Stimulated activated CD4-positive, alpha-beta T cell treated with anti-CD3 and anti-CD28 coated beads, TNF-alpha, amount 100 ng/mL, for 48 hours (primary cell): ENCODE measurements around the gene ROBO1.

Experiments used
- DNase-seq, 3 donors: peaks; one replicate each; pipeline ENCODE4 v3.0.0-alpha.2; 2020; ENCODE audit warnings: low read depth in 3 of 3

ROBO1 gene

DNA sequence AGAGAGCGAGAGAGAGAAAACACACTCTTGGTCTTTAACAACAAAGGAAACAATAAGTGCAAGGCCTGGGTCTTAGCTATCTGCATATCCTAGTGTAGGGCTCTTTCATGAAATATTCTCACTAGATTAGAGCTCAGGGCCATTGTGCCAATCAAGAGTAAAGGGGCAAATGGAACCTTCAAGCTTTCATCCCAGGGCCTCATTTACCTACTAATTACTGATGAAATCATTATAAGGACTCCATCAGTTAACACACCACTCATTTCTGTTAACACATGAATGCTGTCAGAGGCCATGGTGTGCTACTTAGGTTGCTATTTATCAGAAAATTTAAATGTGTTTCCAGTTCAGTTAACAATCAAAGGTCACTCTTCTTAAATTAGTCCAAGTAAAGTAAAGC, 597.8 kb downstream of the ROBO1 start:
- no peak for DNase-seq

DNA sequence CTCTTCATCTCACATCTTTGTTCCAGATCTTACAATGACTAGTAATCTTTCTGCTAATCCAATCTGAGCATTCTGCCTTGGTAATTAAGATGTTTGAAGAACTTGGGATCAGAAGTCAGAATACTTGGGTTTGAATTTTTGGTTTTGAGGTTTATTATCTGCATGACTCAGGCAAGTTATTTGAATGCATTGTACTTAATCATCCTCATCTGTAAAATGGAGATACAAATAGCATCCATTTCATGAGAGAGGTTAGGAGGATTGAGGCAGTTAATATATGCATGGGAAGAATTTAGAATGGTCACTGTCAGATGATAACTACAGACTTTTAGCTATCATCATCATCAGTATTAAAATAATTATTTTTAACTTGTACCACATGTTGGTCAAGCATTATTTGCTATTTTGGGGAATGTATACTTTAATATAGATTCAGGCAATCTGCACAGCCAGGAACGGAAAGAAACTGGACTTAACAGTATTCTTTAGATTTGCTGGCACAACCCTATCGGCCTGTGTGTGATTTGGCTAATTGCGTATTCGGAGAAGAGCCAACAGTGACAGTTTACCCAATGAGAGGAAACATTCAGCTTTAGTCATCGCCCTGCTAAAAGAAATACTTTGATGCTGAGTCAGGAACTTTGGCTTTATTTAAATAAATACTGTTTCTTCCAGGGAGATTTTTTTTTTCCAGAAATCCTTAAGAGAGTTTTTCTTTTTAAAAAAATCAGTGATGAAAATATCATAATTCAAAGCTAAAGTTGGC, 600.0 kb downstream of the ROBO1 start:
- no peak for DNase-seq

- DNase-seq = no peak
Measured at GRCh38 chr3:79162653-79163052, 605.1 kb downstream of the ROBO1 start.

DNA sequence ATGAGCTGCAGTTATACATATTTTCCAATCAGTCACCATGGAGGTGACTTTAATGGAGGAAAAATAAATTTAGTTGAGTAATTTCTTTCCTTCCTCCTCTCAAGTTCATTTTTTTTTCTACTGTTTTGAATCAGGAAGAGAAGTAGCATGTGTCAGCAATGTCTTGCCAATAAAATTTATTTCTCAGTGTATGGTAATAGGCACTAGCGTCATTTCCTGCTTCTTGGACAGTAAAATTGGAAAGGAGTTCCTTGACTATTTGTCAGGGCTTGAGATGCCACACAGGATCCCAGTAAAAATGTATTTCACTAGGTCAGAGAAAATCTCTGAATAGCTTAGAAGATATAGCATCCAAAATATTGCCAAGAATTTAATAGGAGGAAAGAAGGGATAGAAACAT, 605.9 kb downstream of the ROBO1 start:
- no peak for DNase-seq

- DNase-seq = no peak
Measured at GRCh38 chr3:79160421-79160820, 607.4 kb downstream of the ROBO1 start.

DNA sequence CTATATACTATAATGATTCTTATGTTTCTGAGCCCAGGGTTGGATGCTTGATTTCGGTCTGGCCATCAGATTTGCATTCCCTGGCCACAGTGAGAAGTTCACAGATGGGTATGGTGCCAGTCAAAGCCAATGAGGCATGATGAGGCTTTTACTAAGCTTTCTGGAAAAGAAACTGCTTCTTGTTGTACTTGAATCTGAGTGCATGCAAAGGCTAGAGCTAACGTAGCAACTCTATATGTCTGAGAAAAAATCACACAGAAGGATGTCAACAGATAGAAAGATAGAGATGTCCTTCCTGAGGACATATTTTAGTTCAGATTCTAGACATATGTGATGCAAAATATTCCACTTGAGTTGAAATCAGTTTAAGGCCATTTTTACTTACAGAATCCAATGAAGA, 608.1 kb downstream of the ROBO1 start:
- DNase-seq = no peak

DNA sequence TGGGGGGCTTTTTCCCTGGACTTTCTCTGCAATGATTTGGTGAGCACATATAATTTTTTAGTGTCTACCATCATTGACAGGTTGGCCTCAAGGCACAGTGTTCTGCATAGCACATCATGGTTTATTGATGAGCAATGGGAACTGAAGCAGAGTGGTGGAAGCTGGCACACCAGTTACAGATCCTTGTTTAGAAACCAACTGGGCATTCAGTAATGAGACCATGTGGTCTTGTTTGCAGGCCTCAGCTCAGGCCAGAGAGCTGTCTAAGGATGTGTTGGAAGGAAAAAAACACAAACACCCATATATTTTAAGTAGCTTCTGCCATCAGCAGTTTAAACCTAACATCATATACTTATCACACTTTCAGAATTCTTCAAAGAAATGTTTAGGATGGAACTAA, 610.6 kb downstream of the ROBO1 start:
- DNase-seq = no peak

GRCh38 chr3:79154865-79155264, 612.9 kb downstream of the ROBO1 start:
- no peak for DNase-seq

DNA sequence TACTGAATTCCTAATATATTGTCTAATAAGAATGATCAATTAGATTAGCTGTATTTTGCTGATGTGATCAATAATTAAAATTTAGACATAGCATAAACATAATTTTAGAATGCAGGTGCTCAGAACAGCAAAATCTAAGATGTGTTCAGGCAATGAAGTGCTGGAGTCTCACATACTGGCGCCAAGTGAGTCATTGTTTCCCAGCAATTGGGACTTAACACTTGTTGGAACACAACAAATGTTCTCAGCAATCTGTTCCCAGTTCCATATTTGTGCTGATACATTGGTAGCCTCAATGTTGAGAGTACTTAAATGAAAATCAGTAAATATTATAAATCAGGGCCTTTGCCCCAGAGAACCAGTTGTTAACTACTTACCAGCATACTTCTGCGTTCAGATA, 619.0 kb downstream of the ROBO1 start:
- DNase-seq = no peak

- no peak for DNase-seq
Measured at GRCh38 chr3:79146024-79146423, 621.8 kb downstream of the ROBO1 start.

- DNase-seq = no peak
Measured at GRCh38 chr3:79140708-79141107, 627.1 kb downstream of the ROBO1 start.

- DNase-seq = no peak
Measured at GRCh38 chr3:79139395-79140068, 628.3 kb downstream of the ROBO1 start.

- no peak for DNase-seq
Measured at GRCh38 chr3:79125313-79125984, 642.3 kb downstream of the ROBO1 start.

GRCh38 chr3:79115458-79115857, 652.3 kb downstream of the ROBO1 start:
- no peak for DNase-seq

- DNase-seq = no peak
Measured at GRCh38 chr3:79113876-79114275, 653.9 kb downstream of the ROBO1 start.

DNA sequence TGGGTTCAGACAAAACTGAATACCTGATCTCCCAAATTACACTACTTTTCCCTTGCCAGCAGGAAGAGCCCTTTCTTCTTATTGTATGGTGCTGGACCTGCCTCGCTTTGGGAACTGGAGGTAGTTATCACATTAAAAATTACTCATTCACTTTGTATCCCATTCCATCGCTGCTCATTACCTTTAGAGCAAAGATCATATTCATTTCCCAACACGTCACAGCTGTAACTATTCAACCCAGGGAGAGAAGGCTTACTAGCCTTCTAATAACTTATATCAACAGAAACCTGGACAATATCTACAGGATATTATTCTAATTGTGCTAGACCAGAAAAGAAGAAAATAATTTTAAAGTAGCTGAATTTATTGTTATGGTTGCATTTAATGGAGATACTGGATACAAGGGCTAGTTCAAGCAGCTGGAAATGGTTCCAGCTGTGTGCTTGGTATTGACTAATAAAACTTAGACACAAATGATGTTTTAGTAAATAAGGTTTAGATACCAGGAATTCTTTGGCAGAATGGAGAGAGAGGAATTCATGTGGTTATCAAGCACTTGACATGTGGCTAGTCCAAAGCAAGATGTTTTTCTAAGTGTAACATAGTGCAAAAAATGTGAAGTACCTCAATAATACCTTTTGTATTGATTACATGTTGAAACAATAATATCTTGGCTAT, 656.3 kb downstream of the ROBO1 start:
- no peak for DNase-seq

DNA sequence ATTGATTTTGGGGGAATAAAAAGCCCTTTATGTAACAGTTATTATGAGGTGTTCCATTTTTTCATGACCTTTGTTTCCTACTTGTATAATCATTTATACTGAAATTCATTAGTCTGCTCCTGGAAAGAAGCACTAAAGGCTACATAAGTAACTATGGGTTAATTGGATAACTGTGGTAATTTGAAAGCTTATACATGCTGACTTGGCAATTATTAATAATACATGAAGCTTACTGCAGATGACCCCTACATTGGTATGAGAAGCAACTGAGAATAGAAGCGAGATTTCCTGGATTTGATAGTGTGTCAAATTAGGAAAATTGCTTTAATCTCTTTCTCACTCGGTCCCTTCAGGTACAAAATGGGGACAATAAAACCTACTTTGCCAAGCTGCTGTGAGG, 658.0 kb downstream of the ROBO1 start:
- no peak for DNase-seq

GRCh38 chr3:79103307-79103706, 664.5 kb downstream of the ROBO1 start:
- DNase-seq = no peak

DNA sequence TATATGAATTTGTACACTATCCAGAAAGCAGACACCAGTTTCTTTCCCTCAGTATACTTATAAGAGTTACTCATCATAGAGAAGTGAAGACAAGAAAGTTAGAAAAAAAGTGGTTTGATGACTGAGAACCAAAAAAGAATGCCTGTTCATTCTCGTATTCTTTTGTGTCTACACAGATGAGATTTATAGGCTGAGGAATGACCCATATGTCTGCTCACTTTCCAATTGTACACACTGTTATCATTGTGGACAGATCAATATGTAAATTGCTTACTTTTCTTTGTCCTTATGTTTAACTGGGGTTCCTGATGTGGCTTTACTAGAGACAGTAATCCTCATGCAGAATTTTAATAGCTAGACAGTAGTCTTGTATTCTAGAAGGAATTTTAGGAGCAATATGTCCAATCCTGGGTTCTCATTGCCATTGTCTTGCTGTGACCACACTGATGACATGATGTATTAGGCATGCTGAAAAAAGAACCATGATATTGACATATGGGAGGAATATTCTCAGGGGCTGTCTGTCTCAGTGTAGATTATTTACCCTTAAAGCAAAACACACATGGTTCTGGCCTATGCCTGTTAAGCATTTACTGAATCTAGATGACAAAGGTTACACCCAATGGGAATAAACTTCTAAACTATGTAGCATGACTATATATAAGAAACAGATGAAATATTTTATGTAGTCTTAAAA, 669.7 kb downstream of the ROBO1 start:
- no peak for DNase-seq

DNA sequence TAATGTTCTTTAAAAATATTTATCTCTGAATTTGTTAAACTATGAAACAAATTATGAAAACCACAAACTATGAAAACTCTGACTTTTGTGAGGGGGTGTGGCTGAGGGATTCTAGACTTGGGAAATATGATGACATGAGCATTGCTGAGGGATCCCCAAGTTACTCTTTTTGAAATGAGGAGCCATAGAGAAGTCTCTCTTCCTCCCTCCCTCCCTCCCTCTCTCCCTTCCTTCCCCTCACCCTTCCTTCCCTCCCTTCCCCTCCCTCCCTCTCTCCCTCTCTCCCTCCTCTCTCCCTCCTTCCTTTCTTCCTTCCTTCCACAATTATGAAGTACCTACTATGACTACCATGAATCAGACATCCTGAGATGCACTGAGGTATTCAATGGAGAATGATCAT, 673.1 kb downstream of the ROBO1 start:
- no peak for DNase-seq

- DNase-seq = no peak
Measured at GRCh38 chr3:79086514-79086913, 681.3 kb downstream of the ROBO1 start.

GRCh38 chr3:79085171-79085570, 682.6 kb downstream of the ROBO1 start:
- no peak for DNase-seq
